ENCODE measurements around the gene CSTA. TPM values are rescaled to one million over a fixed set of nuclear protein-coding genes. Genes with fewer than 3 reads are reported as not detected.

CSTA gene
- total and polyA plus RNA-seq, 2 of the 13 experiments (the other 11 are each of a cell fraction or from before 2014, with no cell fraction given) = 3.9 to 11.0 TPM

DNA sequence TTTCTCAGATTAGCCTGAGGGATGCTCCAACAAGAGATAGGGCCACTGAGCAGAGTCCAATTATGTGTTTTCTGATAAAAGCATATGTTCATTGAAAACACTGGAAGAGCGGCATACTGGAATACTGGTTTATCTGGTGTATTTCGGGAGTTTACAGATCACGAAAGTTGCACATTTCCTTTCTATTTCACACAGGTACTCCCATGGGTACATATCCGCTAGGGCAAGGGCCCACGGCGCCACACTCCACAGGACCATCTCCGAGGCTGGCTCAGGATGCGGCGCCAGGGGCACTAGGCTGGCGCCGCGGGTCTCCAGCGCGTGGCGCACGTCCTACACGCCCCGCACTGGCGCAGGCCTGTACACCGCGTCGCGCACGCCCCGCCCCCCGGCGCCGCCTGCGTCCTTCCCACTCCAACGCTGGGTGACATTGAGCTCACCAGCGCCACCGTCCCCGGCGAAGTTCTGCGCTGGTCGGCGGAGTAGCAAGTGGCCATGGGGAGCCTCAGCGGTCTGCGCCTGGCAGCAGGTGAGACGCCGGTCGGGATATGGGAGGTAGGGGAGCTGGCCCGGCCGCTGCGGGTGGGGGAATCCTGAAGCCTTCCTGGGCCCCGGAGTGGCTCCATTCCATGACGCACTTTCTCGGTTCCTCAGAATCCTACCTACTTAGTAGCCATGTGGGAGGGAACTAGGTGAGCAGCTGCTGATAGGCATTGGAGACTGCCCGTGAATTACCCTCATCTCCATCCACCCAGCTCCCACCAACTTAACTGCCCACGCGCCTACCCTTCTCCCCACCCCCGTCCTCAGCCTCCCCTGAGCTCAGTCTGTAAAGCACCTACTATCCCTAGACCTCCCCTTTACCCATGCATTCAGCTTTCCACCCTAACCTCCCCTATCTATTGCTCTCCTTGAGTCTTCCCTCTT lies 59.0 kb downstream of the CSTA start, which contains the start of gene FAM162A (continued):
- TF ChIP-seq, protein P1, sequence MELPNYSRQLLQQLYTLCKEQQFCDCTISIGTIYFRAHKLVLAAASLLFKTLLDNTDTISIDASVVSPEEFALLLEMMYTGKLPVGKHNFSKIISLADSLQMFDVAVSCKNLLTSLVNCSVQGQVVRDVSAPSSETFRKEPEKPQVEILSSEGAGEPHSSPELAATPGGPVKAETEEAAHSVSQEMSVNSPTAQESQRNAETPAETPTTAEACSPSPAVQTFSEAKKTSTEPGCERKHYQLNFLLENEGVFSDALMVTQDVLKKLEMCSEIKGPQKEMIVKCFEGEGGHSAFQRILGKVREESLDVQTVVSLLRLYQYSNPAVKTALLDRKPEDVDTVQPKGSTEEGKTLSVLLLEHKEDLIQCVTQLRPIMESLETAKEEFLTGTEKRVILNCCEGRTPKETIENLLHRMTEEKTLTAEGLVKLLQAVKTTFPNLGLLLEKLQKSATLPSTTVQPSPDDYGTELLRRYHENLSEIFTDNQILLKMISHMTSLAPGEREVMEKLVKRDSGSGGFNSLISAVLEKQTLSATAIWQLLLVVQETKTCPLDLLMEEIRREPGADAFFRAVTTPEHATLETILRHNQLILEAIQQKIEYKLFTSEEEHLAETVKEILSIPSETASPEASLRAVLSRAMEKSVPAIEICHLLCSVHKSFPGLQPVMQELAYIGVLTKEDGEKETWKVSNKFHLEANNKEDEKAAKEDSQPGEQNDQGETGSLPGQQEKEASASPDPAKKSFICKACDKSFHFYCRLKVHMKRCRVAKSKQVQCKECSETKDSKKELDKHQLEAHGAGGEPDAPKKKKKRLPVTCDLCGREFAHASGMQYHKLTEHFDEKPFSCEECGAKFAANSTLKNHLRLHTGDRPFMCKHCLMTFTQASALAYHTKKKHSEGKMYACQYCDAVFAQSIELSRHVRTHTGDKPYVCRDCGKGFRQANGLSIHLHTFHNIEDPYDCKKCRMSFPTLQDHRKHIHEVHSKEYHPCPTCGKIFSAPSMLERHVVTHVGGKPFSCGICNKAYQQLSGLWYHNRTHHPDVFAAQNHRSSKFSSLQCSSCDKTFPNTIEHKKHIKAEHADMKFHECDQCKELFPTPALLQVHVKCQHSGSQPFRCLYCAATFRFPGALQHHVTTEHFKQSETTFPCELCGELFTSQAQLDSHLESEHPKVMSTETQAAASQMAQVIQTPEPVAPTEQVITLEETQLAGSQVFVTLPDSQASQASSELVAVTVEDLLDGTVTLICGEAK (IDR thresholded peaks at IDR 0.05) = no peak
- TF ChIP-seq, protein P1 (CRISPR knock-in tag; IDR thresholded peaks at IDR 0.05) = peak; percentile 72; the same call in 1 of the 2 replicates
- no peak for TF ChIP-seq DNMT3B (CRISPR knock-in tag; conservative IDR thresholded peaks at IDR 0.05)
- TF ChIP-seq, protein P2, sequence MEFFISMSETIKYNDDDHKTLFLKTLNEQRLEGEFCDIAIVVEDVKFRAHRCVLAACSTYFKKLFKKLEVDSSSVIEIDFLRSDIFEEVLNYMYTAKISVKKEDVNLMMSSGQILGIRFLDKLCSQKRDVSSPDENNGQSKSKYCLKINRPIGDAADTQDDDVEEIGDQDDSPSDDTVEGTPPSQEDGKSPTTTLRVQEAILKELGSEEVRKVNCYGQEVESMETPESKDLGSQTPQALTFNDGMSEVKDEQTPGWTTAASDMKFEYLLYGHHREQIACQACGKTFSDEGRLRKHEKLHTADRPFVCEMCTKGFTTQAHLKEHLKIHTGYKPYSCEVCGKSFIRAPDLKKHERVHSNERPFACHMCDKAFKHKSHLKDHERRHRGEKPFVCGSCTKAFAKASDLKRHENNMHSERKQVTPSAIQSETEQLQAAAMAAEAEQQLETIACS (CRISPR knock-in tag; IDR thresholded peaks at IDR 0.05) = no peak
- TF ChIP-seq MIXL1 (CRISPR knock-in tag; IDR thresholded peaks at IDR 0.05) = peak; percentile 92
- no peak for TF ChIP-seq ZNF652 (CRISPR knock-in tag; IDR thresholded peaks at IDR 0.05; ENCODE audit: borderline replicate concordance, low read depth)
- peak; percentile 92 for TF ChIP-seq ZNF205 (CRISPR knock-in tag; IDR thresholded peaks at IDR 0.05)
- no peak for TF ChIP-seq ZNF20 (CRISPR knock-in tag; IDR thresholded peaks at IDR 0.05)
- peak; percentile 82 for TF ChIP-seq ZNF883 (CRISPR knock-in tag; IDR thresholded peaks at IDR 0.05; ENCODE audit: not compliant biosample characterization)
- no peak; the same call in 1 of the 2 replicates for TF ChIP-seq GFI1 (CRISPR knock-in tag; IDR thresholded peaks at IDR 0.05; ENCODE audit: borderline replicate concordance)
- peak; percentile 62; the same call in 1 of the 2 replicates for TF ChIP-seq SMAD3 (CRISPR knock-in tag; IDR thresholded peaks at IDR 0.05)
- peak; percentile 65; the same call in 1 of the 2 replicates for TF ChIP-seq SMYD3 (CRISPR knock-in tag; IDR thresholded peaks at IDR 0.05)
- TF ChIP-seq, protein P3, sequence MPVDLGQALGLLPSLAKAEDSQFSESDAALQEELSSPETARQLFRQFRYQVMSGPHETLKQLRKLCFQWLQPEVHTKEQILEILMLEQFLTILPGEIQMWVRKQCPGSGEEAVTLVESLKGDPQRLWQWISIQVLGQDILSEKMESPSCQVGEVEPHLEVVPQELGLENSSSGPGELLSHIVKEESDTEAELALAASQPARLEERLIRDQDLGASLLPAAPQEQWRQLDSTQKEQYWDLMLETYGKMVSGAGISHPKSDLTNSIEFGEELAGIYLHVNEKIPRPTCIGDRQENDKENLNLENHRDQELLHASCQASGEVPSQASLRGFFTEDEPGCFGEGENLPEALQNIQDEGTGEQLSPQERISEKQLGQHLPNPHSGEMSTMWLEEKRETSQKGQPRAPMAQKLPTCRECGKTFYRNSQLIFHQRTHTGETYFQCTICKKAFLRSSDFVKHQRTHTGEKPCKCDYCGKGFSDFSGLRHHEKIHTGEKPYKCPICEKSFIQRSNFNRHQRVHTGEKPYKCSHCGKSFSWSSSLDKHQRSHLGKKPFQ (CRISPR knock-in tag; IDR thresholded peaks at IDR 0.05; ENCODE audit: insufficient replicate concordance) = peak; percentile 84
- TF ChIP-seq, protein P4, sequence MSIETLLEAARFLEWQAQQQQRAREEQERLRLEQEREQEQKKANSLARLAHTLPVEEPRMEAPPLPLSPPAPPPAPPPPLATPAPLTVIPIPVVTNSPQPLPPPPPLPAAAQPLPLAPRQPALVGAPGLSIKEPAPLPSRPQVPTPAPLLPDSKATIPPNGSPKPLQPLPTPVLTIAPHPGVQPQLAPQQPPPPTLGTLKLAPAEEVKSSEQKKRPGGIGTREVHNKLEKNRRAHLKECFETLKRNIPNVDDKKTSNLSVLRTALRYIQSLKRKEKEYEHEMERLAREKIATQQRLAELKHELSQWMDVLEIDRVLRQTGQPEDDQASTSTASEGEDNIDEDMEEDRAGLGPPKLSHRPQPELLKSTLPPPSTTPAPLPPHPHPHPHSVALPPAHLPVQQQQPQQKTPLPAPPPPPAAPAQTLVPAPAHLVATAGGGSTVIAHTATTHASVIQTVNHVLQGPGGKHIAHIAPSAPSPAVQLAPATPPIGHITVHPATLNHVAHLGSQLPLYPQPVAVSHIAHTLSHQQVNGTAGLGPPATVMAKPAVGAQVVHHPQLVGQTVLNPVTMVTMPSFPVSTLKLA (IDR thresholded peaks at IDR 0.05) = peak; percentile 76
- TF ChIP-seq CBX2 (IDR thresholded peaks at IDR 0.05; ENCODE audit: low read depth, low read length) = no peak
- TF ChIP-seq CBX2 (CRISPR knock-in tag; IDR thresholded peaks at IDR 0.05; ENCODE audit: low read depth) = no peak

All from HepG2 (cell line).